Suprapubic skin (tissue), 2 donors: ENCODE data around the gene SSH3.

Experiments used
- EP300 ChIP-seq: sonication (generic); formaldehyde crosslinking; IDR thresholded peaks from one replicate; pipeline ENCODE4 v1.6.1; 2017; ENCODE audit warnings: antibody characterized with exemption
- POLR2A ChIP-seq, 2 donors: fragments of 450-650 bp; IDR thresholded peaks; one replicate each; pipeline ENCODE4 v1.6.1; 2017; ENCODE audit warnings: antibody characterized with exemption in 2 of 2, mild to moderate bottlenecking in 2 of 2, moderate library complexity in 2 of 2

GRCh38 chr11:67321313-67321871, 18.1 kb downstream of the SSH3 start:
- no peak for TF ChIP-seq EP300
- TF ChIP-seq POLR2A (IDR thresholded peaks at IDR 0.05), result no peak
